ENCODE results near the gene SEC16B.

Gene SEC16B

DNA sequence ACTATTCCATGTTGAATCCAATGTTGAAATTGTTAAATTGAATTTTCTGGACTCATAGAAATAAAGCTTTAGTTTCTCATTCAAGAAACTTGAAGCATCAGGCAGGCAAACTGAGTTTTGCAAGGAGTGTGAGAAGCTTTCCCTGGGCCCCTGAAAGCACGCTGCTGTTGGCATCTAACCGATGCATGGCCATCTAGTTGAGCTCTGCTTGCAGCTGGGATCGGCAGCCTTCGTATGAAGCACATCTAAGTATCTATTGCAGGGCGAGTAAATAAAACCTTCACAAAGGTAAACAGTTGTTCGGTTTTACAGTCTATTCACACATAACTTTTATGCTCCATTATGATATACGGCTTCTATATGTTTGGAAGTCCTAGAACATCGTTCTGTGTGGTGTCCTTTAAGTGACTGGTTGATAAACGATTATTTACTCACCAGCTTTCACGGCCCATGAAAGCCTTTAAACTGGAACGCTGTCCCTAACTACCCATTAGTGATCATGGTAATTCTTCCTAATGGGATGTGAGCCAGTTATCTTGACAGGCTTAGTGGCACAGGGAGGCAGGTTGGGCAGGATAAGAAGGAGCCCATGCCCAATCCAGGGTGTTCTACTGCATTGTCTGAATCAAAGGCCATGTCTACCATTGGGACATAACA is 71.7 kb downstream of the SEC16B start:
- FAIRE-seq: peak; percentile 31

DNA sequence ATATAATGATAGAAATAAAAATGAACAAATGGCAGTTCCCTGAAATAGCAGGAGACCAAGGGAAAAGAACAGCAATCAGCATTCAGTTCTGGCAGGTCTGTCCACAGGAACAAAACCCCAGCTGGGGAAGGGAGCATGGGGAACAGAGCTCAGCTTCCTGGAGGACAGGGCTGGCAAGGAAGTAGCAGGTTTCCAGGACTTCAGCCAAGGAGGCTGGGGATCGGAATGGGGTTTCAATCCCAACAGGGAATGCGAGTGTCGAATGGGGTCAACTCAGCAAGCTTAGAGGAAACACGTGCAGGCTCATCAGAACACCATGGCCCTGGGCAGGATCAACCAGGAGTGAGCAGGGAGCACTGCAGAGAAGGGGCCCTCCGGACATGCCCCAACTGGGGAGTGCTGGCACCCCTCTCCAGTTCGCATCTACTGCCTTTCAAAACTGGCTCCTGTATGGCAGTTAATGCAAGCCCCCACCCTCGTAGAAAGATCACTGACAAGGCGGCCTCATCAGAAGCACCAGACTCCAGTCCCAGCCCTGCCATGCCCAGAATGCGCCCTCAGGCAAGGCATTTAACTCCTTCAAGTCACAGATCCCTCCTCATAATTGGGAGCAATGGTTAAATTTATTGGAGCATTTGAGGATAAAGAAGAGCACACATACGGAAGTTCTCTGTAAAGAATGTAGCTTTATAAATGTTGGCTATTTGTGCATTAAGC is 72.4 kb downstream of the SEC16B start:
- FAIRE-seq: no peak
